Progenitor cell of endocrine pancreas (in vitro differentiated cells): ENCODE data around the gene NRP1. TPM values are rescaled to one million over a fixed set of nuclear protein-coding genes. Genes with fewer than 3 reads are reported as not detected.
"Not testable (repeated sequence)": the region's sequence is repeated elsewhere in the genome, so short reads cannot be mapped to it uniquely, and the experiment has no call there.

Source experiments
- DNase-seq: peaks from one replicate; pipeline ENCODE4 v3.0.0; 2021; ENCODE audit warnings: low spot score; ENCODE audit not compliant: unreplicated experiment
- H3K27ac Mint-ChIP-seq: 2 replicates; pipeline ENCODE4 v1.8.0; 2021; ENCODE audit warnings: mild to moderate bottlenecking, moderate library complexity, mixed read lengths
- H3K27me3 Mint-ChIP-seq: 2 replicates; pipeline ENCODE4 v1.8.0; 2021; ENCODE audit warnings: mixed read lengths
- H3K36me3 Mint-ChIP-seq: 2 replicates; pipeline ENCODE4 v1.8.0; 2022; ENCODE audit warnings: mixed read lengths; ENCODE audit not compliant: insufficient read depth
- H3K4me1 Mint-ChIP-seq: 2 replicates; pipeline ENCODE4 v1.8.0; 2021; ENCODE audit warnings: low read depth, mixed read lengths
- H3K4me3 Mint-ChIP-seq: 2 replicates; pipeline ENCODE4 v1.8.0; 2021; ENCODE audit warnings: low read depth, mild to moderate bottlenecking, moderate library complexity, mixed read lengths
- H3K9me3 Mint-ChIP-seq: 2 replicates; pipeline ENCODE4 v1.8.0; 2021; ENCODE audit warnings: low read depth, mixed read lengths
- CTCF ChIP-seq: fragments of 200-600 bp; sonication (generic); IDR thresholded peaks from one replicate; pipeline ENCODE4 v1.5.0; 2021; ENCODE audit warnings: antibody characterized with exemption, mild to moderate bottlenecking; ENCODE audit not compliant: unreplicated experiment
- total RNA-seq: library from RNA; stranded (reverse); gene quantifications from 2 replicates; pipeline ENCODE4 v1.2.1, GENCODE V29; 2021

The NRP1 gene
- total RNA-seq, 1 donor from 2014 or later, result 33.4 TPM

DNA sequence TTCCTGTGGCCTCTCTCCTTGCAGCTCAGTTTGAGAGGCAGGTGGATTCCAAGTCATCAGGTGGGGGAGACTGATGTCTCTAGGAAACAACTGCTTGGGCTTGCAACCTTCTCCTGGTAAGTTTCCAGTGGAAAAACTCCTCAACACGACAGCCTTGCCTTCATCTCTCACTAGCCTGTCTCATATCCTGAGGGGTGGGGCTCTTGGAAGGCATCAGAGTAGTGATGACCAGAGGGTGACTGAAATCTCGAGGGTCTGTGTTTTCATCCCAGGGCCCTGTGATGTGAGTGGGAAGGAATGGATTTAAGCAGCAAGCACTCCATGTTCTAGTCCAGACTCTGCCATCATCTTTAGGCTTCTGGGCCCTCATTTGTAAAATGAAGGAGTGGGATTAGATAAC is 107.0 kb downstream of the NRP1 start:
- Mint-ChIP-seq H3K27ac (no peak overlapping the region), H3K27me3 (no peaks in the 10 kb centered on the region), H3K4me3 (no peak overlapping the region), H3K9me3 (no peaks in the 10 kb centered on the region), H3K4me1 (peaks cover 26% of the 10 kb centered on the region), H3K36me3 (peaks cover 27% of the 10 kb centered on the region)
- DNase-seq, result no peak
- no peak for TF ChIP-seq CTCF

DNA sequence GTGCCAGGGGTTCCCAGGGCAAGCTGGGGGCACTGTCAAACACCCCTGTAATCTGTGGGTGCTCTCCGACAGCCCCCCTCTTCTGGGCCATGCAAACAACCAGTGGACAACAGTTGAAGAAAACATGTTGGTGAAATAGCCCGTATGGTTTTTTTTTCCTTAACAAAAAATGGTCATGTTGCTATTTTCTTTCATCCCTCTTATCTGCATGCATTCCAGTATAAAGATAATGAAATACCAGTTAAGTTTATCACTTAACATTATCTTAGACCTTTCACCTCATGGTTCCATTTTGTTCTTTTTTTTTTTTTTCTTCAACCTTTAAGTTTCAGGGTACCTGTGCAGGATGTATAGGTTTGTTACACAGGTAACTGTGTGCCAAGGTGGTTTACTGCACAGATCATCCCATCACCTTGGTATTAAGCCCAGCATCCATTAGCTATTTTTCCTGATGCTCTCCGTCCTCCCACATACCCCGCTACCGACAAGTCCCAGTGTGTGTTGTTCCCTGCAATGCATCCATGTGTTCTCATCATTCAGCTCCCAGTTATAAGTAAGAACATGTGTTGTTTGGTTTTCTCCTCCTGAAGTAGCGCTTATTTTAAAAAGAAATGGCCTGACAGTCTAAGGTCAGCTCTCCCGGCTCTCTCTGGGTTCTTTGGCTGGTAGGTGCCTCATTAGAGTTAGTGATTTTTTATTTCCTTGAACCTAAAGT is 110.1 kb downstream of the NRP1 start:
- H3K4me3 Mint-ChIP-seq, result no peak overlapping the region

GRCh38 chr10:33223326-33224000 is 111.0 kb downstream of the NRP1 start:
- no peak for DNase-seq
- peaks cover 29% of the 10 kb centered on the region for H3K36me3 Mint-ChIP-seq
- no peak overlapping the region for H3K27ac Mint-ChIP-seq
- H3K4me1 Mint-ChIP-seq, result peaks cover 21% of the 10 kb centered on the region
- TF ChIP-seq CTCF, result no peak
- H3K4me3 Mint-ChIP-seq, result no peak overlapping the region
- H3K9me3 Mint-ChIP-seq, result no peaks in the 10 kb centered on the region
- H3K27me3 Mint-ChIP-seq, result no peaks in the 10 kb centered on the region

More for the DNA sequence above, 110.1 kb downstream of the NRP1 start:
- no peak for TF ChIP-seq CTCF
- Mint-ChIP-seq H3K27me3 (no peaks in the 10 kb centered on the region), H3K9me3 (no peaks in the 10 kb centered on the region), H3K27ac (no peak overlapping the region), H3K4me1 (peaks cover 24% of the 10 kb centered on the region), H3K36me3 (peaks cover 26% of the 10 kb centered on the region)
- no peak for DNase-seq

GRCh38 chr10:33222304-33222703 is 112.2 kb downstream of the NRP1 start:
- DNase-seq, H3K27me3 Mint-ChIP-seq, H3K4me3 Mint-ChIP-seq, H3K27ac Mint-ChIP-seq, H3K9me3 Mint-ChIP-seq: not testable (repeated sequence)
- Mint-ChIP-seq H3K4me1 (peaks cover 21% of the 10 kb centered on the region), H3K36me3 (peaks cover 30% of the 10 kb centered on the region)

DNA sequence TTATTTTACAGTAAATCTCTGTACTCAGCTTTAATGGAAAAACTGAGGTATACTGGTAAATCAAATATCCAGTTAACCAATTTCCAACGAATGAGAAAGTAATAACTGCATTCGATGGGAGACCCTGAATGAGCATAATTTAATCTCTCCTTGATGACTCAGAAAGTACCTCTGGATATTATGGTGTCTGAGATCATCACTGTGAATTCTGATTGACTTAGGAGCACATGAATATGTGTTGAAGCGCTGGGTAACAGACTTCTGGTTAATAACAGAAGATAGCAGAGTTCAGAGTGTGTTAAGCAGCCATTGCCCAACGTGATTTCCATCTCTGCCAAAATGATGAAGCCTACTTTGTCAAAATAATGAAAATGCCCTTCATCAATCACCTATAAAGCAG is 116.6 kb downstream of the NRP1 start:
- no peak overlapping the region for H3K4me3 Mint-ChIP-seq
- no peaks in the 10 kb centered on the region for H3K27me3 Mint-ChIP-seq
- peaks cover 28% of the 10 kb centered on the region for H3K36me3 Mint-ChIP-seq
- no peak for DNase-seq
- H3K27ac Mint-ChIP-seq, result no peak overlapping the region
- no peak for TF ChIP-seq CTCF
- H3K9me3 Mint-ChIP-seq, result no peaks in the 10 kb centered on the region
- H3K4me1 Mint-ChIP-seq, result no peaks in the 10 kb centered on the region
